Measurements from ENCODE around the gene ZMPSTE24. TPM values are rescaled to one million over a fixed set of nuclear protein-coding genes. Genes with fewer than 3 reads are reported as not detected.

The ZMPSTE24 gene
- polyA plus RNA-seq, 1 donor, result 61.2 TPM

DNA sequence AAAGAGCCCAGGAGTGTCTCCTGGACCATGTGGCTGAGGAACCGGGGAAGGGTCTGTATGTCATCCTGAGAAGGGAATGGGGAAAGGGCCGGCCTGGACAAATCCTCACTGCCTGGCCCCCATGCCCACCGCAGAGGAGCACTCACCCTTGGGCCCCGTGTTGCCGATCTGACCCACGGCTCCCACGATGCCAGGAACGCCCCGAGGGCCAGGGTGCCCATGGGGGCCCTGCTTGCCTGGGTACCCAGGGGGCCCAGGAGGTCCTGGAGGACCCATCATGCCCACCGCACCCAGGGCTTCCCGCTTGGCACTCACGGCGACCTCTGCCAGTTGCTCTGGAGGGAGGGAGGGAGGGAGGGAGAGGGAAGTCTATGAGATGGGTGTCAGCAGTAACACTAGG is 44.4 kb downstream of the ZMPSTE24 start:
- no peak for DNase-seq

DNA sequence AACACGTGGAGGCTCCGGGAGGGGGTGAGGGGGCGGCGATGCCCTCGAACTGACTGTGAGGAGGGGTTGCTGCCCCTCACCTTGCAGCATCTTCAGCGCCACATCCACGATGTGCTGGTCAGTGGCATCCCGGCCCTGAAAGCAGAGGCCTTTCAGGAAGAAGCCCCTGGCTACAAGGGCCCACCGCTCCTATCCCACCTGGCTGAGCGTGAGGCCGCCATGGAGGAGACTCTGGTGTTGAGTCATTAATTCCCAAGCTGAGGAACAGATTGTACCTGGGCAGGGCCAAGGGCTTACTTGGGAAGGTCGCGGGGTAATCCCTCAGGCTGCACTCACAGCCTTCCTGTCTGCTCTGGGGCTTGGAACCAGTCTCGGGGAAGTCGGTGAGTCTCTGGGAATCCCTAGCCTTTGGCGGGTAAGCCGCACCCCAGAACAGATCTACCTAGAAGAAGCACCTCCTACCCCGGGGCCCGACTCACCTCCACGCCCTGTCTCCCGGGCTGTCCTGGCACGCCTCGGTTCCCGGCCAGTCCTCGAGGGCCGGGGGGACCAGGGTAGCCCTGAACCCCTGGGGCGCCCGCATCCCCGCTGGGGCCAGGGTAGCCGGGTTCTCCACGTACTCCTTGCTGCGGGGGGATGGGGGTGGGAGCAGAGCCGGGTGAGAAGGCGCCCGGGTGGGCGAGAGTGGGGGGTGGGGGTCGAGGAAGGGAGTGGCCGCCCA is 45.2 kb downstream of the ZMPSTE24 start:
- no peak for DNase-seq

DNA sequence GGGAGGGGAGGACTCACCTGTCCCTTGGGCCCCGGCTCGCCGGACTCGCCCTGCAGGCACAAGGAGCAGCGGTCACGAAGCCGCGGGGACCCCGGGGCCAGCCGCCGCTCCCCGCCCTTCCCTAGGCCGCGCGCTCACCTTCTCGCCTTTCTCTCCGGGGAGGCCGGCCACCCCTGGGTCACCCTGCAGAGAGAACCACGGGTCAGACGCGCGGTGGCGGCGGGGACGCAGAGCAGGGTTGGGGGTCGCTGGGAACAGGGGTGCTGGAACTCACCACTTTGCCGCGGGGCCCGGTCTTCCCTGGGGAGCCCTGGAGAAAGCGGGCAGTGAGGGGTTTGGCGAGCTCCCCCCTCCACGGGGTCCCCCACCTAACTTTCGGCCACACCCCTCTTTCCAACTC is 45.8 kb downstream of the ZMPSTE24 start:
- no peak for DNase-seq

DNA sequence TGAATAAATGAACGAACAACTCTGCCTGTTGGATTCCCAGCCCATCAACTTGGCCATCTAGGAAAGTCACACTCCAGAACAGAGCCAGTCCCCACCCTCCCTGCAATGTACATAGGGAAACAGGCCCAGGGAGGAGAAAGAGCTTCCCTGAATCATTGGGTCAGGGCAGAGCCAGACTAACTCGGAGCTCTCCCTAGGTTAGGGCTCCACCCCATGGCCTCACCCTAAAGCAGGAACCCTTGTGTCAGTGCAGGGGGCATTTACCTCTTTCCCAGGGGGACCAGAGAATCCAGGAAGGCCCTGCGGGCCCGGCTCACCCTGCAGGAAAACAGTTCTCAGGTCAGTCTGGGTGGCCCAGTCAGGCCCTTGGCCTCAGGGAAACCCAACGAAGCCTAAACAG is 47.4 kb downstream of the ZMPSTE24 start:
- DNase-seq, result no peak

DNA sequence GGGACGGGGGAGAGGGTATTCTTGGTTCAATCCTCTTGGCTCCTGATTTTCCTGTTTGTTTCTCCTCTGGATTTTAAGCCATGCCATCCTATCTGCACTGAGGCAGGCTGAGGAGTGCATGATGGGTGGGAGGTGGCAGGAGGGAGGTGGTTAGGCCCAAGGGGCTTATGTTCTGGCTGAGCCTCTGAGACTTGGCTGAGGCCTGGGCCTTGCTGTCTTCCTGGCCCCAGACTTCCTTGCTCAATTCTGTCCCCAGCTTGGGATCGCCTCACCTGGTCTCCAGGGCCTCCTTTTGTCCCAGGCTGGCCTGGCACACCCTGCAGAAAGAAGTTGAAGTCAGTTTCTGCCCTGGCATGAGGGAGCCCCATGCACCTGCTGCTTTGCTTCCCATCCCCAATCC is 47.8 kb downstream of the ZMPSTE24 start:
- DNase-seq, result no peak

DNA sequence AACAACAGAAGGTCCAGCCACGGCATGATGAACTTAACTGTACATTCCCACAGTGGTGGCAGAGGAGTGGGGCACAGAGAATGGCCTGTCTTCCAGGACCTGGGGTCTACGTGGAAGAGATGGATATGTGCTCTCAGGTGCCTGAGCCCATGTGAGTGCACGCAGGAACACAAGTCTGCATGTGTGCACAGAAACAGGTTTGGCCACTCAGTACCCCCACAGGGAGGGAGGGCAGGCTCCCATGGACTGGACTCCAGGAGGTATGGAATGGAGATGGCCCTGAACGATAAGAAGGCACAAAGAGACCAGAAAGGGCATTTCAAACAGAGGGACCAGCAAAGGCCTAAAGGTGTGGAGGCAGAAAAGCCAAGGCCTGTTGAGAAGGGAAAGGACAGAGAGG is 48.3 kb downstream of the ZMPSTE24 start:
- no peak for DNase-seq

DNA sequence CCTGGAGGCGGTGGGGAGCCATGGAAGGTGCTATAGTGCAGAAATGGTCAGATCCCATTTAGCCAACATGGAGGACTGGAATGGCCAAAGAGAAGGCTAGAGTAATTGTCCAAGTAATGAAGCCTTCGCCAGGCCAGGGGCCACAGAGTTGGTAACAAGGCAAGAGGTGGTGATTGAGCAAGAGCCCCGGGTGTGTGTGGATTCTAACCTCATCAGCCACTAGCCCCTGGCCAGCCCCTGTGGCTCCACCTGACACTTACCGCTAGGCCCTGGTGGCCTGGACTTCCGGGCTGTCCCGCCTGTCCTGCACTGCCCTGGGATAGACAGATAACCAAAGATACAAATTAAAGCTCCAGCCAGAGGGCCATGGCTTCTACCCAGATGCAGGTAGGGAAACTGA is 49.1 kb downstream of the ZMPSTE24 start:
- no peak for DNase-seq

DNA sequence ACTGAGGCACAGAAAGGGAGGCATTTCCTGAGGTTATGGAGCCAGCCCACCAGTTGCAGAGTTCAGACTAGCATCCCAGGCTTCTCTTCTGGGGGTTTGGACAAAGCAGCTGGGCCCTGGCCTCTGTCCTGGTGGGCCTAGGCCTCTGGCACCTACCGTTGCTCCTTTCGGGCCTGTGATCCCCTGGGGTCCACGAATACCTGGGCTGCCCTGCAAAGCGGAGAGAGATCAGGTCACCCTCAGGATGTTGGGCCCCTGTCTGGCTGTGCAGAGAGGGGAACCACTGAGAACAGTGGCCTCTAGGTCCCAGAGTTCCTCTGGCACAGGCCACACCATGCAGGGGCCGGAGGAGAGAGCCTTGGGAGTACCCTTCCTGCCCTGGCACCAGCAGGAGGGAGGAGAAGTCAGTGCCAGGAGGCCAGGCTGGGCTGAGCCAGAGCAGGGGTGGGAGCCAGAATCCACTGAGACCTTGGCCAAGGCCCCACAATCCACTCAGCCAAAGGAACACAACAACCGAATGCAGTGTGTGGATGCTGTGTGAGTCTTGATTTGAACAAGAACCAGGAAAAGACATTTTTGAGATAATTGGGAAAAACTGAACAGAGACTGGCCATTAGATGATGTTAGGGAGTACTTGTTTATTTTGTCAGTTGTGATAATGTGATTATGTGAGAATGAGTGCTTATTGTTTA is 50.1 kb downstream of the ZMPSTE24 start:
- DNase-seq, result no peak

DNA sequence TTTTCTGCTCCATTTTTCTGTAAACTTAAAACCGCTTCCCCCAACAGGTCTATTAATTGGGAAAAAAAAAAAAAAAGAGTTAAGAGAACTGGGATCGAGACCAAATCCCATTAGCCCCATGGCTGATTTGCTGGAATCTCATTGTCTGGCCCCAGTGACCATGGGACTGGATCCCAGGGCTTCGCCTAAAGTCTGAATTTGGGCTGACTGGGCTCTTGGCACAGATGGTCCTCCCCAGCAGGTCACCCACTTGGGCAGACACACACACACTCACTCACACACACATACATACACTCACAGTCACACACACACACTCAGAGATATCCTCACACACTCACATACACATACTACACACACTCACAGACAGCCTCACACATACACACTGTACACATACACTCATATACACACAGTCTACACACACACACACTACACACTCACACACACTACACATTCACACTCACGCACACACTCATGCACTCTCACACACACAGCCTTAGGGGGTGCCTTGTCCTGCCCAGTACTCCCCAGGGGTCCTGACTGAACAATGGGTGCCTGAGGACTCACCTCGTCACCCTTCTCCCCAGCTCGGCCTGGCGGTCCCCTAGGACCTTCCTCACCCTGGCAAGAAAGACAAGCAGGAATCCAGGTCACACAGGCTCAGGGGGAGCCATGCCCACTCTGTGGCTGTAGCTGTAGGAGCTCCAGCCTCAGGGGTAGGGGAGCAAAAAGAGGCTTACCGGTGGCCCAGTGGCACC is 51.5 kb downstream of the ZMPSTE24 start:
- no peak for DNase-seq

DNA sequence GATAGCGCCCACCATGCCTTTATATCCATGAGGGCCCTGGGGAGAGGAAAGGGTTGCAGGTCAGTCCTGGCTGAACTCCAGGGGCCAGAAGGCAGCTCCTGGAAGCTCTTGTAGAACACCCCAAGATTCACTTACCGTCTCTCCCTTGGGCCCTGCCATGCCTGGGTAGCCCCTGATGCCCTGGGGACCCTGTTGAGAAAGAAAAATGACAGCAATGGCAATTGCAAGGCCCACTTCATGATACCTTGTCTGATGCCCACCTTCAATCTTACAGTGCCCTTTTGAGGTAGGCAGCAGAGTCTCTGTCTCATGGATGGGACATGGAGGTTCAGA is 52.1 kb downstream of the ZMPSTE24 start:
- no peak for DNase-seq

DNA sequence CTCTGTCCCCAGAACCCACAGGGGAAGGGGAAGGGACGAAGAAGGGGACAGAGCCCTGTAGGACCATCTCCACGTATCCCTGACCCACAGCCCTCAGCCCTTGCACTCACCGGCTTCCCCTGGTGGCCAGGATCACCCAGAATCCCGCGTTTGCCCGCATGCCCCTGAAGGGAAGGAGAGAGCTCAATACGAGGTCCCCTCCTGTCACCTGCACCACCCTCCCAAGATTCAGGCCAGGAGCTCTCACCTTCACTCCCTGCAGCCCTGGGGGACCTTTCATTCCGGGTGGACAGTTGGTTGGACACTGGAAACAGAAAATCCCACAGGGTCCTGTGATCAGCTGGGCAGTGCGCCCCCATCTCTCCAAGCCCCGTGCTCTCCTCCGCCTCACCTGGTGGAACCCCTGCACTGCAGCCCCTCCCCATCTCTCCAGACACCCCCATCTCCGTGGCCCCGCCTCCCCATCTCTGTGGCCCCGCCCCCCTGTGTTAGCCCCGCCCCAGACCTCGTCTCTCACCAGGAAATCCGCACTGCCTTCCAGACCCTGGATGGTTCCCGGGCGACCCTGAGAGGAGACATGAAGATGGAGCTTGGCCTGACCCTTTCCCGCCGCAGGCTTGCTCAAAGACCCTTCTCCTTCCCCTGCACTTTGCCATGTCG is 53.1 kb downstream of the ZMPSTE24 start:
- DNase-seq, result no peak

DNA sequence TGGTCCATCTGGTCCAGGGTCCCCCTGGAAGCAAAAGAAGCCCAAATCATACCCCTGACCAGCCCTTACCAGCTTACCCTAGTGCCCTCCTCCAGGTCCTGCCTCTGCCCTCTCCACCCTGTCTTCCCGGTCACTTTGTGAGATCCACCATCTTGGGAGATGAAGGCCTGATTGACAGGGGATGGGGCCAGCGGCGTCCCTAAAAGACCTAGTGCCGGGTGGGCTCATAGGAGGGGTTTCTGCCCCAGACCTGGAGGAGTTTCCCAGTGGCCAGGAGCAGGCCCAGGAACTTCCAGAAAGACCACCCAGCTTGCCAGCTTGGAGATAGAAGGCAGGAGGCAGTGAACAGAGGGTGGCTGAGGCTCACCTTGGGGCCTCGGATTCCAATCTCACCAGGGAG is 53.7 kb downstream of the ZMPSTE24 start:
- DNase-seq, result no peak

DNA sequence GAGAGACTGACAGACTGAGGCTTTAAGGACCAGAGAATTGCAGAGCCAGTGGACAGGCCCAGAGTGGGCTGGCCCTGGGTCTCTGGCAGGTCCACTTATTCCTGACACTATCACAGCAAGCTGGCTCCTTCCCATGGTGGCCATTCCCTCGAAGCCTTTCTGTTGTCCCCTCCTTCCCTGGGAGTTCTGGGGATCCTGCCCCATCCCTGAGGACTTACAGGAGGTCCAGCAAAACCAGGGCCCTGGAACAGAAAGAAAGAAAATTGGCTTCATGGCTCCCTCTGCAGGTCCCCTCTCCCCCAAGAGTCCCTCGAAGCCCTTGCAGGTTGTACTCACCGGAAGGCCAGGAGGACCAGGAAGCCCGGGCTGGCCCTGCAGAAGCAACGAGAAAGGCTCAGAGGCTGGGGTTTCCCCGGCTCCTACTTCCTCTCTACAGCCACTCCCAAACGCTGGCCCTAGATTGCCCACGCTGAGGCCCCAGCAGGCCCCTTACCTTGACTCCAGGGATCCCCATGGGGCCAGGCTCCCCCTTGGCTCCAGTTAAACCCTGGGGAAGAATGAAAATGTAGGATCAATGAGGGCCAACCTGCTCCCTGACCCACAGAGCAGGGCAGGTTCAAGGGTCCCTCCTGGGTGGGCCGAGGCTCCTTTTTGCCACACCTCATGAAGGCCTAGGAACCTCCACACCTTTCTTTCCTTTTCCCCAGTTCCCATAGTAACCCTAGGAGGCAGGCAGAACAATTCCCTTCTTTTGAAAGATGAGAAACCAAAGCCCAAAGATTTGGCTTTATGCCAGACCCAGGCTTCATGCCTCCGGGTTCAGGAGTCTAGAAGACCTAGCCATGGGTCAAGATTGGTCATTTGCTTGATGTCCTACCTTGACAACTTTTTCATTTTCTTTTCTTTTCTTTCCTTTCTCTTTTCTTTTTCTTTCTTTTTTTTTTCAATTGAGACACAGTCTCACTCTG is 54.5 kb downstream of the ZMPSTE24 start:
- DNase-seq, result no peak

DNA sequence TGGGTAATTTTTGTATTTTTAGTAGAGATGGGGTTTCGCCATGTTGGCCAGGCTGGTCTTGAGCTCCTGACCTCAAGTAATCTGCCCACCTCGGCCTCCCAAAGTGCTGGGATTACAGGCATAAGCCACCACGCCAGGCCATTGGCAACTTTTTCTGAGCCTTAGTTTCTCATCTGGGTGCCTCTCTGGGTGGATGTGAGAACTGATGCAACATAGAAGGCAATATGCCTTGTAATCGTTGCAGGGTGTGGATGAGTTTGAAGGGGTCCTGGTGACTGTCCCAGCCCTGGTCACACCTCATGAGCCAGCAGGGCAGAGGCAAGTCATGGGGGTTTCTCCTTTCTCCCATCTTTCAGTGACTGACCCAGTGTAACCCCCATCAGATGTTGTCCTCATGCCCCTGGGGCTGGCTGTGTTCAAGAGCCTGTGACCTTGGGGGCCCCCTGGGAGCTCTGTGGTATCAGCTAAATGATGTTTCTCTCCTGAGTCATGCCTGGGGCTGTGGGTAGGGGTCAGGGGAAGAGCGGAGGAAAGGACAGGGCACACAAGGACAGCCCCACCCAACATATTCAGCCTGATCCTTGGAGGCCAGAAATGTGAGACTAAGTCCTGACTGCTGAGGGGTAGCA is 55.4 kb downstream of the ZMPSTE24 start:
- DNase-seq, result no peak

DNA sequence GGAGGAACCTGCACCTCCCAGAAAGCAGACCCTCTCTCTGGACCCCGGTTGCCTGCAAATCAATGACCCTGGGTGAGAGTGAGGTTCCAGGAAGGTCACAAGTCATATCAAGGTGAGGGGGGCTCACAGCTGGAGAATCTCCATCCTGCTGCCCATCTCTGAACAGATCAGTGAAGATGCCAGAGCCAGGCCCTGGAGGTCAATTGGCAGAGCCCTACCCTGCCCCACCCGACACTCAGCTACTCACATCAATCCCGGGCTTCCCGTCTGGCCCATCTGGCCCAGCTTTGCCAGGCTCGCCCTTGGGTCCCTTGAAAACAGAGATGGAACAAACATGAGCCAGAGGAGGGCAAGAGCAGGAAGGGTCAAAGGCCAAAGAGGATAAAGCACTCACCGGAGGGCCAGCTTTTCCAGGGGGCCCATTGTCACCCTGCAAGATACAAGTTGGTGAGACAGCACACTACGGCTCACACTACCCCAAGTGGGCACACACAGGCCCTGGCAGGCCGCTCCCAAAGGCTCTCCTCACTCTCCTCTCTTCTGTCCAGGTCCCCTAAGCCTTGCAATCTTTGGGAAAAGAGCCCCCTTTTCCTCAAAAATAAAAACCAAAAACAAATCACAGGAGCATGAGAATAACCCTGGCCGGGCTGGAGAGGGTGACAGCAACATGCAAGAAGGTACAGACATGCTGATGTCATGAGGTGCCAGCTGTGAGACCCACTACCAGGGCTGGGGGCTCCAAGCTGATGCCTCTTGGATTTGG is 56.1 kb downstream of the ZMPSTE24 start:
- no peak for DNase-seq

DNA sequence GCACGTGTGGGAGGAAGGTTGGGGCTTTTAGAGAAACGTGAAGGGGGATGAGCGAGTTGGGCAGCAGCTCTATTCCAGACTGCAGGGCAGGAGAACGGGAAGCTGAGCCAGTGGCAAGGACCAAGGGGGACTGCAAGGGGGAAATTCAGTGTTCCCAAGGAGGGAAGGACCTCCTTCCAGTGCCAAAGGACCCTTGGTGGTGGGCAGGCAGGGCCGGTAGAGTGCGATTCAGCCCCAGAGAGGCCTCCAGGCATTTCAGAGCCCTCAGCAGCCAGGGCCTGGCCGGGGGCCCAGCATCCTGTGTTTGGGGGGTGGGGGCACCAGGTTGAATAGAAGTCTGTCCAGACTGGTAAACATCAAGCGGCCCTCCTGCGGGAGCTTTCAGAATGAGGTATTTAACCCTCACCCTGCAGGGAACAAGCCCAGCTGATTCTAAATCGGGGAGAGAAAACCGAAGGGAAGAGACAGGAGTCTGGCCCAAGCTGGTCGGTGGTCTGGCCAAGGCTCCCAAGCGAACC is 56.7 kb downstream of the ZMPSTE24 start:
- no peak for DNase-seq

DNA sequence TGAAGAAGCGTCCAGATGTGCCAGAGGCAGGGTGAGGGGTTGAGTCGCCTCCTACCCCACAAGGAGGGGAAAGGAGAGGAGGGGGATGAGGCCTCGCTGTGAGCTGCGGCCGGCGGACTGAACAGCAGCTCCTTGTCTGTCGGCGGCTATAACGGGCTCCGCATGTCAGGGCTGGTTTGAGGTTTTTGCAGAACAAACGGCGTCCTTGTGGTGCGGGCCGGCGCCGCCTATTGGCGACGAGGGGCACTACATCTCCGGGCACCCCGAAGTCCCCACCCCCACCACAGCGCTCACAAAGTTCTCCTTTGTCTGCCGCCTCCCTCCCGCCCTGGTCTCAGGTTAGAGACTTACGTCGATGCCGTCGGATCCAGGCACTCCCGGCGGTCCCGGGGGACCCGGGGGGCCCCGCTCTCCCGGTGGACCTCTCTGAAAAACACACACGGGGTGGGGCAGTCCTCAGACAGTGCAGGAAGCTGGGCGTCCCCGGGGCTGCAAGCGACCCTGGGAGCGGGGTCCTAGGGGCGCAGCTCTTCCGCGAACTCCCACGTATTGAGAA is 57.3 kb downstream of the ZMPSTE24 start:
- DNase-seq, result peak; percentile 83

DNA sequence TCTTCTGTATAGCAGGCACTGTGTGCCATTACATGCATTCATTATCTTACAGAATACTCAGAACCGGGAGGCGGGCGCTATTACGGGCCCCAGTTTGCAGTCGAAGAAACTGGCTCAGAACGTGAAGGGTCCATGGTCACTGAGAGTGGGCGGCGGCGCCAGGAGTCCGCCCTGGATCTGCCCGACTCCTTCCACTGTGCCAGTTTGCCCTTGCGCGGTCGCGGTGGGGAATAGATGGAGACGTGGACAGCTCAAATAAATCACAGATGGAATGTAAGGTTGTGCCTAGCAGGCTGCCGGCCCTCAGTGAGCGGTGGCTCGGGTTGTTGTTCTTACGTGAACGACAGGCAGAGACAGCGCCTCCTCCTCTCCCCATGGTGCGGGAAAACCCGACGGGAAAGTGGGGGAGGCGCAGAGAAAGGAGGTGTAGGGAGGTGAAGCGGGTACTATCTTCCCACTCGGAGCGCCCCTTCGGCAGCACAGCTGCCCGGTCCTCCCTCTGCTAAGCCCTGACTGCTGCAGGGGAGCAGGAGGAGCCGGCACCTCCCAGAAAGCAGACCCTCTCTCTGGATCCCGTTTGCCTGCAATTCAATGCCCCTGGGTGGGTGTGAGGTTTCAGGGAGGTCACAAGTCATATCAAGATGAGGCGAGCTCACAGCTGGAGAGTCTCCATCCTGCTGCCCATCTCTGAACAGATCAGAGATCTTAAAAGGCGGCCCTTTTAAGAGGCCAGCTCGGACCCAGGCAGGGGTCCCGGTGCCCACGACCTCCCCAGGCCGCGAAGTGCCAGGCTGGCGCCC is 58.0 kb downstream of the ZMPSTE24 start:
- peak; percentile 49 for DNase-seq

Data from left kidney (tissue), 2 donors.